Measurements from ENCODE around the gene RNF43.
"Not testable (repeated sequence)": the region's sequence is repeated elsewhere in the genome, so short reads cannot be mapped to it uniquely, and the experiment has no call there.

The RNF43 gene

DNA sequence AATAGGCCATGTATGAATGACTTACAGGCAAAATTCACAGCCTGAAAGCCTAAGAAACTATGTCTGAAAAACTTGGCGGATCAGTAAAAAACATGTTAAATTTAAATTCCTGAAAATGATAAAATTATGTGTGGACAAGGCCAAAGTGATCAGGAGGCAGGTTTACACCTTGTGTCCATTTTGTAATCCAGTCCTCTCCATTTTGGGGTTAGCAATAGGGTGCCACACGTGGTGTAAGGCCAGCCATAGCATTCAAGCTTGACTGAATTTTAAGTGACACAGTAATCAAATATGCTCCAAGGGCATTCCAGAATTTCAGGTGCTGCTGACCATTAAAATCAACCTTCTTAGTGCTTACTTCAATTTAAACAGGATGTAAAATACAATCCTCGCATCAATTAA, 2.7 kb downstream of the RNF43 start:
- Mint-ChIP-seq H3K4me1 (peaks cover 20% of the 10 kb centered on the region), H3K9me3 (no peaks in the 10 kb centered on the region), H3K36me3 (no peaks in the 10 kb centered on the region), H3K27me3 (no peaks in the 10 kb centered on the region), H3K4me3 (no peak overlapping the region), H3K27ac (no peak overlapping the region)
- ATAC-seq: no peak

DNA sequence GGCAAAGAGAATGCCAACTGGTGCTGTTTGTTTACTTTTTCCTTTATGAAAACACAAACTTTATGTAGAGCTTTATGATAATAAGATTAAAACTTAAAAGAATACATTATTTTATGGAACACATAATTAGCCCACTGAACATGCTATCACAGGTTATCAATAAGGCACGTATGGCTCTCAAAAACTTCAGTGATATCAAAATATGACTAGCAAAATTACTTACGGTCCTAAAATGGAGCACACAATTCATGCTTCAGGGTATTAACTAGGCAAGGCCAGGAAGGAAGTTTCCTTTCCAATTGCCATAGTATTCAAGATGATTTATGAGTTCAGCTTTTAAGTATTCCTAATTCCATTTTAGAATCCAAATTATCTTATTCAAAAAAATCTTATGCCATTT, 3.6 kb downstream of the RNF43 start:
- peaks cover 20% of the 10 kb centered on the region for H3K4me1 Mint-ChIP-seq
- no peak overlapping the region for H3K27ac Mint-ChIP-seq
- H3K9me3 Mint-ChIP-seq: no peaks in the 10 kb centered on the region
- no peaks in the 10 kb centered on the region for H3K36me3 Mint-ChIP-seq
- ATAC-seq: no peak
- H3K27me3 Mint-ChIP-seq: no peaks in the 10 kb centered on the region
- H3K4me3 Mint-ChIP-seq: no peak overlapping the region

DNA sequence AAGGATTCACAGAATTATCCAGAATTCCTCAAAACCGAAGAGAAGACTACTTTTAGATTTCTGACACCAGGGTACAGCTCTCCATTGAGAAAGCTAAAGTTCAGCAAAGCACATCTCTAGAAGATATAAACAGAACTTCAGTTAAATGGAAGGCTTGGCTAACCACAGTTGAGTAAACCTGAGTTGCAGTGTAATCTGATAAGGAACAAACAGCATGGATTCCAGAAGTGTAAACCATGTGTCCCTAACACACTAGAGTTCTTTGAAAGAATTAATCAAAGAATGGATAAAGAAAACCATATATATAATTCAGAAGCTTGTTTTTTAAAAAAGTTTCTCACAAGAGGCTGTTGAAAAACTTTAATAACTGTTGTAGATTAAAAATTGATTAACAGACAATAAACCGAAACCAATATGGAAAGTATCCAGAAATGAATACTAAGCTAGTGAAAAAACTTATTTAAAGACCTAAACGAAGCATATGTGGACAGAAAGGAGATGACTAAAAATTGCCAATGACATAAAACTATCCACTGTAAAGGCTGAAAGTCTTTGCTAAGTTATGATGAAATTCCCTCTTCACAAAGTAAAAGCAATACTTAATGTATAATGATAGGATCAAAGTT, 4.3 kb downstream of the RNF43 start:
- no peaks in the 10 kb centered on the region for H3K36me3 Mint-ChIP-seq
- no peak overlapping the region for H3K27ac Mint-ChIP-seq
- no peaks in the 10 kb centered on the region for H3K9me3 Mint-ChIP-seq
- peaks cover 20% of the 10 kb centered on the region for H3K4me1 Mint-ChIP-seq
- no peaks in the 10 kb centered on the region for H3K27me3 Mint-ChIP-seq
- H3K4me3 Mint-ChIP-seq: no peak overlapping the region
- ATAC-seq: no peak

DNA sequence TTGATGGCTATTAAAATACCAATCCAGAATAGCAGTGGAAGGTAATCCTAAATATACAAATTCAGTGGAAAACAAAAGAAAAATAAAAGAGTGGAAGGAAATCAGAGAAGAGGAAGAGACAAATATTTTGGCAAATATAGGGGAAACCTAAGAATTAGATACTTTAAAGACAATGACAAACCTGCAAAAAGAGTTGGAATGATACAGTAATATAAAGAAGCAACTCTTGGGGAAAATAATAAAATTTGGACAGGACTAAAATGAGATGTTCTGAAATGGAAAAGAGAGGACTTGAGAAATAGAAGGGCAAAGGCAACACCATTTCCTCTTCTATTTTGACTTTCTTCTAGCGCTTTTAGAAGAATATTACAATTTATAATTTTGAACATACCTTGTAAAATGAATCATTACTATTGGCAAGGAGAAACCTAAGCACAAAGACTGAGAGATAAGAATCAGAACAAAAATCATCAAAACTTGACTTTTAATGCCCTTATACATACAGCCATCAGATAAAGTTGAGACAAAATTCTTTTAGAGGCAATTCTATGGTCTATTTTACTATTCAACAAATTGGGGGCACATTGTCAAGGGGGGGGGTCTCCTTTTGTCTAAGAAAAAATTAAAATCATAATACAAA, 5.2 kb downstream of the RNF43 start:
- no peak overlapping the region for H3K27ac Mint-ChIP-seq

DNA sequence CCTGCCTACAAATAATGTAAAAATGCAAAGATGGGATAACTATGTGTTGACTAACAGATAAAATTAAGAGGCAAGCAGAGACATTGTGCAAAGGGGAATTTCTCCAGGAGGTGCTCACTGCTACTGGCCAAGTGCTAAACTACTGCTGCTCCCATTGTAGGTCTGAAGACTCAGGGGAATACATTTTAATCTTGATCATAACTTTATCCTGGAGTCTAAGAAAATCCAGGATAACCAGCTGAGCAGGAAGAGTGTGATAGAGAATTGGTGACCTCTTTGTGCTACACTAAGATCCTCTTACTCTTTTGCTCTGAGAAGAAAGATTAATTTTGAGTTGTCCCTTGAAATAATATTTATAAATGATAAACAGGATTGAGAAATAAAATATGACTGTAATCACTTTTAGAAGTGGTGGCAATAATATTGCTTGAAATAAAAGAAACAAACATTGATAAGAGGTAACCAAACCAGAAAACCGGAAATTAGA, 5.9 kb downstream of the RNF43 start:
- no peaks in the 10 kb centered on the region for H3K9me3 Mint-ChIP-seq
- no peak overlapping the region for H3K4me3 Mint-ChIP-seq
- peaks cover 9% of the 10 kb centered on the region for H3K4me1 Mint-ChIP-seq
- no peaks in the 10 kb centered on the region for H3K27me3 Mint-ChIP-seq
- no peak for ATAC-seq
- H3K36me3 Mint-ChIP-seq: no peaks in the 10 kb centered on the region
- no peak overlapping the region for H3K27ac Mint-ChIP-seq

More for the DNA sequence above, 5.2 kb downstream of the RNF43 start:
- Mint-ChIP-seq H3K4me1 (peaks cover 13% of the 10 kb centered on the region), H3K9me3 (no peaks in the 10 kb centered on the region), H3K36me3 (no peaks in the 10 kb centered on the region), H3K27me3 (no peaks in the 10 kb centered on the region), H3K4me3 (no peak overlapping the region)
- ATAC-seq: no peak

DNA sequence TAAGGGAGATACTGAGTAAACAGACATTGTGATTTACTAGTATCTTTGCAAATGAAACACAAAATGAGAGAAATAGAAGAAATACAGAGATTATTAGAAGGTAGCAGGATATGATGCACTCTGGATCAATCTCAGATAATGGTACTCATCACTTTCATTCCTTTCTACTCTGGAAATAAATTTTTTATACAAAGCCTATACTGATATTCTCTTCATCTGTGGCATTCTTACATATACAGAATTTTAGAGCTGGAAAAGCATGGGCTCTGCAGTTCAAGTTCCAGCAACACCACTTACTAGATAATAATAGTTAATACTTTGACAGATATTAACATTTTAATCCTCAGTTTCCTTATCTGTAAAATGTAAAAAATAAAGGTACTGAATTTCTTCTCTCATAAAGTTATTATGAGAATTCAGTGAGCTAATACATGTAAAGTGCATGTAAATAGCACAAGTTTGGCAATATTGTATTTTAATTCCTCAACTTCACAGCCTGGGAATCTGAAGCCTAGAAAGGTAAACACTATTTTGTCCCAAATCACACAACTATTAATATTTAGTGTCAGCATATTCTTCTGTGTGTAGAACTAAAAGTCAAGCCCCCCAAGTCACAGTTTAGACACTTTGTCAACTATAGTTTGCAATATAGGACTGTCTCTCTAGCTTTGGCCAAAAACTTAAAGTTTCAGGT, 6.5 kb downstream of the RNF43 start:
- H3K9me3 Mint-ChIP-seq: no peaks in the 10 kb centered on the region

DNA sequence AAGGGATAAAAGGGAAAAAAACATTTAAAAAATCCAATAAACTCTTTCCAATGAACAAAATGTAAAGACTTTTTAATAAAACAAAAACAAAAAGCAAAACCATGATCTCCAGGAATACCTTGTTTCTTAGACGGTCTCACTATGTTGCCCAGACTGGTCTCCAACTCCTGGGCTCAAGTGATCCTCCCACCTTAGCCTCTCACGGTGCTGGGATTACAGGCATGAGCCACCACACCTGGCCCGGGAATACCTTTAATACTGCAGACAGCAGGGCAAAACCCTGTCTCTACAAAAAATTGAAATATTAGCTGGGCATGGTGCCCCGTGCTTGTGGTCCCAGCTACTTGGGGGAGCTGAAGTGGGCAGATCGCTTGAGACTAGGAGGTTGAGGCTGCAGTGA, 7.9 kb downstream of the RNF43 start:
- no peaks in the 10 kb centered on the region for H3K27me3 Mint-ChIP-seq
- no peak for ATAC-seq
- H3K27ac Mint-ChIP-seq: no peak overlapping the region
- no peaks in the 10 kb centered on the region for H3K36me3 Mint-ChIP-seq
- no peaks in the 10 kb centered on the region for H3K4me1 Mint-ChIP-seq
- no peak overlapping the region for H3K4me3 Mint-ChIP-seq
- no peaks in the 10 kb centered on the region for H3K9me3 Mint-ChIP-seq

More for the DNA sequence above, 6.5 kb downstream of the RNF43 start:
- Mint-ChIP-seq H3K4me3 (no peak overlapping the region), H3K27me3 (no peaks in the 10 kb centered on the region), H3K27ac (no peak overlapping the region), H3K36me3 (no peaks in the 10 kb centered on the region), H3K4me1 (peaks cover 7% of the 10 kb centered on the region)
- no peak for ATAC-seq

DNA sequence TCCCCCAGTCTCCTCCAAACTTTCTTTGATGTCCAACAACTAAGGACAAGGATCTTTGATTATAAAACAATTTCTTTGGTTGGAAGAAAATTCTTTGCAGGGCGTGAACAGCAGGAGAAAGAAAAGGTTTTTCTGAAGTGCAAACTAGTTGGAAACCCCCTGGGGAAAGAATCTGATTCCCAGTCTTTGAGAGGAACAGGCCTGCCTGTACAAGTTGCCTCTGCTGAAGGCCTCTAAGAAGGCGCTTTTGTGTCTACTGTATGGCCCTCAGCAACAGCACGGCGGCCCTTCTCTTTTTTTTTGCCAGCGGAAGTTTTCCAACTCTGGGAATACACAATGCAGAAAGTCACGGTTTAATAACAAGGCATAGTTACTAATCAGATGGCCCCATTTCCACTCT, 14.0 kb downstream of the RNF43 start:
- no peaks in the 10 kb centered on the region for H3K36me3 Mint-ChIP-seq
- H3K27me3 Mint-ChIP-seq: no peaks in the 10 kb centered on the region
- no peak overlapping the region for H3K4me3 Mint-ChIP-seq
- H3K27ac Mint-ChIP-seq: no peak overlapping the region
- ATAC-seq: no peak
- no peaks in the 10 kb centered on the region for H3K4me1 Mint-ChIP-seq
- no peaks in the 10 kb centered on the region for H3K9me3 Mint-ChIP-seq

DNA sequence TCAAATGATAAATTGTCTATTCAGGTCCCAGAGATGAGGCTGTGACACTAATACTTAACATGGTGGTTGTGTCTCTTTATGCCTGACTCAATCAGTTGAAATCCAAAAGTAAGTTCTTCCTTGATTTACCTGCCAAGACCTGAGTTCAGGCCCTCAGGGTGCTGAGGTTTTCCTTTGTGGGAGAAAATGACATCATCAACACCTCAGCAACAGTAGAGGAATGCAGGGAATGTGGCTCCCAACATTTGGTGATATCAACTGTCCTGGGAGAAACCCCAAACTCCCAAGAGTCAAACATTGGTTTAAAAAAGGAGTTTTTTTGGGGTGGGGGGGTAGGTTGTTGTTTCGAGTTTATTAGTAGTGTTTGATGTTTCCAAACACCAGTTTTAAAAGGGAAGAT, 14.7 kb downstream of the RNF43 start:
- no peaks in the 10 kb centered on the region for H3K27me3 Mint-ChIP-seq
- no peak for ATAC-seq
- H3K9me3 Mint-ChIP-seq: no peaks in the 10 kb centered on the region
- H3K36me3 Mint-ChIP-seq: no peaks in the 10 kb centered on the region
- H3K27ac Mint-ChIP-seq: no peak overlapping the region
- H3K4me3 Mint-ChIP-seq: no peak overlapping the region
- no peaks in the 10 kb centered on the region for H3K4me1 Mint-ChIP-seq

DNA sequence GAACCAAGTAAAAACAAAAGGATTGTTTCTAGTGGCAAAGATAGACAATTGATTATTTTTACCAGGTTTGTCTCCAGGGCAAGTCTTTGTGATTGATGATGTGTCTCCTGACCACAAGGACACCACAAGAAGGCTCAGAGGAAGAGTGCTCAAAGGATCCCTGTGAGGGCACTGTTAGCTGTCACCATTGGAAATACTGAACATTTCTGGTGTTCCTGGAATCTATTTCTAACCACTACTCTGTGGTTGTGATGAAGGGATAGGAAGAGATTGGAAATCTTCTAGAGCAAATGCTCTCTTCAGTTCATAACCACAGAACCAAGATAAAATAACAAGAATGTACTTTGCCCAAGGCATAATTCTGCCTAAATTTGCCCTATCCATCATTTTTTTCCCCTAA, 15.3 kb downstream of the RNF43 start:
- Mint-ChIP-seq H3K27ac (no peak overlapping the region), H3K4me3 (no peak overlapping the region), H3K27me3 (no peaks in the 10 kb centered on the region), H3K4me1 (no peaks in the 10 kb centered on the region), H3K36me3 (no peaks in the 10 kb centered on the region), H3K9me3 (no peaks in the 10 kb centered on the region)
- ATAC-seq: no peak

DNA sequence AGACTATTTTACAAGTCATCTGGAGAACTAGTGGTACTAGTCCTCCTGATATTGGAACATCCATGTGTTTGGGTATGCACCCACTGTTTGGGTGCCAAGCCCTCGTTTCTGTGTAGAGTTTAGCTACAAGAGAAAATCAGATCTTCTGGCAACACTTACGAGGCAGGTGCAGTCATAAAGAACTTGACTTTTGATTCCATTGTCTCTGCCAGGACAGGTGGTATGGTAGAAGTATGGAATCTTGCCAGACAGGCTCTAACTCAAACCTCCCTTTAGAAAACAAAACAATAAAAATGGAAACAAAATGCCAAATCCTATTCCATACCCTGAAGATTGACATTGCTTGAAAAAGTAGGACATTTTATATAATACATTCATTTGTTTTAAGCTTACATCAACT, 16.0 kb downstream of the RNF43 start:
- Mint-ChIP-seq H3K4me3 (no peak overlapping the region), H3K27ac (no peak overlapping the region), H3K4me1 (no peaks in the 10 kb centered on the region), H3K36me3 (peaks cover 1% of the 10 kb centered on the region), H3K27me3 (no peaks in the 10 kb centered on the region), H3K9me3 (no peaks in the 10 kb centered on the region)
- ATAC-seq: no peak

DNA sequence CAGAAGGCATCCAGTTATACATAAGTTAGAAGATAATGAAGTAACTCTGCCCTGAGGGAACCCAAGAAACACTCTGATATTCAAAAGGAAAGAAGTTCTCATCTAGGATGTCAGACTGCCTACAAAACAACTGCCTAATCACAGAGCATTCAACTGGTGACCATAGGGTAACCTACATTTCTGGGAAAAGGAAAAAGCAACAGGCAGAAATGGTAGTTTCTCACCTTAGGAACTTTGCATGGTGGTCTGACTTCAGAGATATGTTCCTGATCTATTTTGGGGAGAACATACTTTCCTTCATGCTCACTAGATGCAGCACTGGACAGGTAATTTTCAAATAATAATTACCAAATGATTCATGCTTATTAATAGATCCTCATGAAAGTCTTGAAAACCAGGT, 16.5 kb downstream of the RNF43 start:
- H3K4me1 Mint-ChIP-seq: no peaks in the 10 kb centered on the region
- no peaks in the 10 kb centered on the region for H3K27me3 Mint-ChIP-seq
- peaks cover 6% of the 10 kb centered on the region for H3K36me3 Mint-ChIP-seq
- no peaks in the 10 kb centered on the region for H3K9me3 Mint-ChIP-seq
- H3K27ac Mint-ChIP-seq: no peak overlapping the region
- no peak overlapping the region for H3K4me3 Mint-ChIP-seq
- ATAC-seq: no peak

DNA sequence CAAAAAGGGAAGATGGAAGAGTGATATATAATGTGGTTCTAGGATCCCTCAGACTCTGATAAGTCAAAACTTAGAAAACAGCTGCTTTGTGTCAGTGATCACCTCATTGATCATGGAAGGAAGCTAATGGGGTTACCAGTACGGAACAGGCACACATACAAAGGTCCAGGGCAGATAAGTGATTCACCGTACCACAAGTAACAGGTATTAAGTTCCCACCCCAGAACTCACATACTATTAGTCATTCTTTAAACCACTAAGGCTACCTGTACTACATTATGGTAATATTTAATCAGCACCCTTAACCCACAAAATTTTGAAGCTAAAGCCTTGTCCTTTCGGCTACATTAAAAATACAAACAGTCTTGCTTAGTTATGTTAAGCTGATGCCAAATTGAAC, 17.4 kb downstream of the RNF43 start:
- Mint-ChIP-seq H3K27me3 (no peaks in the 10 kb centered on the region), H3K9me3 (no peaks in the 10 kb centered on the region)
- ATAC-seq: no peak

DNA sequence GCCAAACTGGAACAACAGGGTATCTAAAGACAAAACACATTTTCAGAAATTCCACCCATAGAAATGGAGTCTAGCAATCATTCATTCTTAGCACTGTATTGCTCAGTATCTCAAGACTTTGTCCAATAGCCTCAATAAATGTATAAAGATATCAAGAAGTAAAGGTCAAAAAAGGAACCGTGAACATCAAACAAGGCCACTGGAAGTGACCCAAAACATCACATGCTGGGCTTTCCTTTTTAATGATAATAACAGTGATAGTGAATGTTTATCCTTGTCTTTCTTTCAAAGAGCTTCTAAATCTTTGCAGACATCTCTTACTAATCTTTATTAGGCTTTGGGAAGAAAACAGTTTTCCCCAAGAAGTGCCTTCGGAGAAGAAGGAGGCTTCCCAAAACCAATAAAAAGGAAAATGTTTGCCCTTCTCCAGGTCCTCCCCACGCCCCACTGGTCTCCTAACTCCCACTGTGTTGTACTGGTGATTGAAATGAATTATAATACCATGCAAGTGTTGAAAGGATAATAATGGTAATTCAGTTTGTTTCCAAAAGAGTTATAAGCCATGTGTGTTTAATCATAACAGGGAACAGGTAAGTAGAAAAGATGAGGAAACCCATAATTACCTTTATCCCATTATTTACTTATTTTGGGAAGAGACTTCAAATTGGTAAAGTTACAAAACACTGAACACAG, 18.6 kb downstream of the RNF43 start:
- Mint-ChIP-seq H3K27ac (no peak overlapping the region), H3K4me1 (no peaks in the 10 kb centered on the region), H3K9me3 (no peaks in the 10 kb centered on the region)

More for the DNA sequence above, 17.4 kb downstream of the RNF43 start:
- H3K27ac Mint-ChIP-seq: no peak overlapping the region
- no peak overlapping the region for H3K4me3 Mint-ChIP-seq
- H3K36me3 Mint-ChIP-seq: peaks cover 6% of the 10 kb centered on the region
- H3K4me1 Mint-ChIP-seq: no peaks in the 10 kb centered on the region

DNA sequence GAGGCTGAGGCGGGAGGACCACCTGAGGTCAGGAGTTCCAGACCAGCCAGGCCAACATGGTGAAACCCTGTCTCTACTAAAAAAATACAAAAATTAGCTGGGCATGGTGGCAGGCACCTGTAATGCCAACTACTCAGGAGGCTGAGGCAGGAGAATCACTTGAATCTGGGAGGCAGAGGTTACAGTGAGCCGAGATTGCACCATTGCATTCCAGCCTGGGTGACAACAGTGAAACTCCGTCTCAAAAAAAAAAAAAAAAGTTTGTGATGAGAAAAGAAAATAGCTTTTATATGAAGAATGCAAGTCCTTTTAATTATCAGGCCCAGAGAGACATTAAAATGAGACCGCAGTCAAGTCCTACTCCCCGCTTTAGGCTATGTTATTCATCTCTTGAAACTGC, 19.9 kb downstream of the RNF43 start:
- not testable (repeated sequence) for H3K4me1 Mint-ChIP-seq, H3K9me3 Mint-ChIP-seq, ATAC-seq, H3K36me3 Mint-ChIP-seq, H3K4me3 Mint-ChIP-seq, H3K27me3 Mint-ChIP-seq, H3K27ac Mint-ChIP-seq

More for the DNA sequence above, 18.6 kb downstream of the RNF43 start:
- peaks cover 6% of the 10 kb centered on the region for H3K36me3 Mint-ChIP-seq
- ATAC-seq: no peak
- no peaks in the 10 kb centered on the region for H3K27me3 Mint-ChIP-seq
- H3K4me3 Mint-ChIP-seq: no peak overlapping the region
